Effector memory CD4-positive, alpha-beta T cell (primary cell): ENCODE measurements around the gene SERPINF2.

Experiments used
- DNase-seq, 3 donors: peaks; one replicate each; pipeline ENCODE4 v3.0.0-alpha.2; 2020
- H3K27ac ChIP-seq: 2 replicates; pipeline ENCODE4 v1.7.0; 2013; ENCODE audit warnings: mild to moderate bottlenecking, low read length, moderate library complexity; ENCODE audit not compliant: insufficient read depth, poor library complexity, severe bottlenecking
- H3K27me3 ChIP-seq: replicated peaks from 2 replicates; pipeline ENCODE4 v1.7.0; 2013; ENCODE audit warnings: mild to moderate bottlenecking, low read length; ENCODE audit not compliant: insufficient read depth, control insufficient read depth, poor library complexity, severe bottlenecking
- H3K36me3 ChIP-seq: 2 replicates; pipeline ENCODE4 v1.7.0; 2013; ENCODE audit warnings: mild to moderate bottlenecking, low read length, moderate library complexity; ENCODE audit not compliant: control insufficient read depth, insufficient read depth
- H3K4me1 ChIP-seq: 2 replicates; pipeline ENCODE4 v1.7.0; 2013; ENCODE audit warnings: low read length, mild to moderate bottlenecking; ENCODE audit not compliant: control insufficient read depth, insufficient read depth, poor library complexity, severe bottlenecking
- H3K4me3 ChIP-seq: 2 replicates; pipeline ENCODE4 v1.7.0; 2013; ENCODE audit warnings: low read length, low read depth, mild to moderate bottlenecking; ENCODE audit not compliant: insufficient read depth, poor library complexity, severe bottlenecking
- H3K9me3 ChIP-seq: 2 replicates; pipeline ENCODE4 v1.7.0; 2013; ENCODE audit warnings: mild to moderate bottlenecking, low read length, moderate library complexity; ENCODE audit not compliant: control insufficient read depth

Gene SERPINF2

GRCh38 chr17:1709971-1710806, 32.5 kb upstream of the SERPINF2 start, which contains the start of gene TLCD2:
TLCD2 (minus strand) TSS chr17:1710377; CDS start chr17:1710242, 135 bp downstream.
- peak within 1 kb of the TSS; percentile 34 for H3K27ac ChIP-seq
- H3K4me3 ChIP-seq = peak within 1 kb of the TSS; percentile 74
- no peak for DNase-seq
- H3K9me3 ChIP-seq = no peaks in the 10 kb centered on the region
- H3K4me1 ChIP-seq = peaks cover 21% of the 10 kb centered on the region
- H3K27me3 ChIP-seq = no peaks in the 10 kb centered on the region
- H3K36me3 ChIP-seq = no peaks in the 10 kb centered on the region

- DNase-seq = no peak
- H3K27me3 ChIP-seq = no peaks in the 10 kb centered on the region
- H3K36me3 ChIP-seq = no peaks in the 10 kb centered on the region
- H3K4me1 ChIP-seq = peaks cover 27% of the 10 kb centered on the region
- H3K27ac ChIP-seq = no peak overlapping the region
- H3K9me3 ChIP-seq = no peaks in the 10 kb centered on the region
- H3K4me3 ChIP-seq = peak overlapping the region; percentile 74
These were observed 31.7 kb upstream of the SERPINF2 start for GRCh38 chr17:1710807-1711553.

- no peak overlapping the region for H3K27ac ChIP-seq
- no peak for DNase-seq
- peaks cover 30% of the 10 kb centered on the region for H3K4me1 ChIP-seq
- no peak overlapping the region for H3K4me3 ChIP-seq
- no peaks in the 10 kb centered on the region for H3K9me3 ChIP-seq
- no peaks in the 10 kb centered on the region for H3K36me3 ChIP-seq
- no peaks in the 10 kb centered on the region for H3K27me3 ChIP-seq
These were observed 30.9 kb upstream of the SERPINF2 start for GRCh38 chr17:1711804-1712203.

DNA sequence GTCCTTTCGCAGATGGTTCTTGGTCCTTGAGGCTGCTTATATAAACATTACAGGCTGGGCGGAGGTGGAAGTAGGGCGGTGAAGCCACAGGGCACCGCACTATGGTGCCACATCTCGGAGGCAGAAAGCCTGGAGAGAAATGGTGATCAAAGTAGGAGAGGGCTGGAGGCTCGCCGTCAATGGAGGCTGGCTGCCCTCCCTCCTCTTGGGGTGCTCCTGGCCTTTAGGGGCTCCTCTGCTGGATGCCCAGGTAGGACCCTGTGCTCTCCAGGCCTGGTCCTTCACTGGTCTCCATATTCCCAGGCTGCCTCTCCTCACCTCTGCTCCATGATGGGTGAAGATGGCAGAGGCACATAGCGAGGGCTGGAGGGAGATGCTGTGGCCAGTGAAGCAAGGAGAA, 30.4 kb upstream of the SERPINF2 start:
- Histone ChIP-seq H3K27me3 (no peaks in the 10 kb centered on the region), H3K4me1 (peaks cover 33% of the 10 kb centered on the region), H3K27ac (no peak overlapping the region), H3K4me3 (no peak overlapping the region), H3K36me3 (no peaks in the 10 kb centered on the region), H3K9me3 (no peaks in the 10 kb centered on the region)
- no peak for DNase-seq

- DNase-seq = no peak
- Histone ChIP-seq H3K27ac (no peak overlapping the region), H3K27me3 (no peaks in the 10 kb centered on the region), H3K4me1 (peaks cover 37% of the 10 kb centered on the region), H3K9me3 (no peaks in the 10 kb centered on the region), H3K36me3 (no peaks in the 10 kb centered on the region), H3K4me3 (no peak overlapping the region)
These were observed 29.4 kb upstream of the SERPINF2 start for GRCh38 chr17:1713160-1713877.

DNA sequence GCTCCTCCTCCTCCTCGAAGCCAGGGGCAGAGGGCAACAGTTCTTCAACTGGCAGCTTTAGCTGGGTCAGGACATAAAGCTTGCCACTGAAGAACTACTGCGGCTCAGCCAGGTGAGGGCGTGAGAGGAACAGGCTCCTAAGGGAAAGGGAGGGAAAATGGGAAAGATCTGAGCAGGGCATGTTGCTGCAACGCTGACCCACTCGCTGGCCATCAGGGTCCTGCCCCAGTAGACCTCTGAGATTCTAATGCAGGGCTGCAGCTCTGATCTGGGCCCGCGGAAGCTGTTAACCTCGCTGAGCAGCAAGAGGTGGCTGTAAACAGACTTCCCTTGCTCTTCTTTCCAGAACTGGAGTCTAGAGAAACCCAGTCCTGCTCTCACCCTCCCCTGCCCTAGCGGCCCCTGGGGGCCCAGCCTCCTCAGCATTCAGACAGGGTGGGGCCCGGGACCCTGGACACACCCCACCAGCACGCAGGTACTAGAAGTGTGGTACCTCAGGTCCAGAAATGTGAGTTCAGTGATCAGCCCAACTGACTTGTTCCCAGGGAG, 28.7 kb upstream of the SERPINF2 start:
- no peak for DNase-seq
- Histone ChIP-seq H3K9me3 (no peaks in the 10 kb centered on the region), H3K27ac (no peak overlapping the region), H3K36me3 (no peaks in the 10 kb centered on the region), H3K4me1 (peaks cover 37% of the 10 kb centered on the region), H3K27me3 (no peaks in the 10 kb centered on the region), H3K4me3 (no peak overlapping the region)

GRCh38 chr17:1714427-1714979, 28.2 kb upstream of the SERPINF2 start:
- Histone ChIP-seq H3K4me1 (peaks cover 37% of the 10 kb centered on the region), H3K9me3 (no peaks in the 10 kb centered on the region), H3K4me3 (no peak overlapping the region), H3K36me3 (no peaks in the 10 kb centered on the region), H3K27ac (no peak overlapping the region), H3K27me3 (no peaks in the 10 kb centered on the region)
- DNase-seq = no peak

DNA sequence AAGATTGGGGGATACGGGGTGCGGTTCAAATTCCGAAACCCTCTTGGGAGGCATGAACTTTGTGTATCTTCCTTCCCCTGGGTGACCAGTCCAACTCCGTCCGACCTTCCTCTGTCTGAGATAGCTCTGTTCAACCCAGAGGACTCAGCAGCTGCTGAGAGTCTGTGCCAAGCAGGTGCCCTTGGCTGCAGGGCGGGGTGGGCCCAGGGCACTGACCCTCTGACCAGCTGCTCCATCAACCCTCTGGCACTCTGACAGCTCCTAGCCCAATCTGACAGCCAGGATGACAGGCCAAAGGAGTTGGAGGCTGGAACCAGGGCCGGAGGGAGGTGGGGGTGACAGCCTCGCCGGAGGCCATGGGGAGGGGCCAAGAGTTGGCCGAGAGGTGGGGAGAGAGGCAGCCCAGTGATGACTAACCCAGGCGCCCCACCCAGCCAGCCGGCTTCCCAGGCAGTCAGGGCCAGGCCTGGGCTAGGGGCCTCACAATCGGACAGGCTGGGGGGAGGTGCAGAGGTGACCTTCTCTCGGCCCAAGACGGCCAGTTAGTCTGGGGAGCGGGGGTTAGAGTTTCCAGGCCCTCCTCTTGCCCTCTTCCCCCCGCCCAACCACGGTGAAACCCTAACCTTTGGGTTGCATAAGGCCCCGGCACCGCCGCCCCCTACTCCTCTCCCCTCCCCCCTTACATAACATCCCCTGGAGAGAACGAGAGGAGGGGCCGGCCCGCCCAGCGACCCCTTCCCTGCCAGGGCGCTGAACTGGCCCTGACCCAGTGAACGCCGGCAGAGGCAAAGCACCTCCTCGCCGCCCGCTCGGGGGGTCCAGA, 27.5 kb upstream of the SERPINF2 start:
- Histone ChIP-seq H3K9me3 (no peaks in the 10 kb centered on the region), H3K4me3 (peak overlapping the region; percentile 97), H3K4me1 (peaks cover 37% of the 10 kb centered on the region), H3K27me3 (no peaks in the 10 kb centered on the region), H3K27ac (peak overlapping the region; percentile 71), H3K36me3 (no peaks in the 10 kb centered on the region)
- DNase-seq = peak in 1 of 3 donors; percentile 41

DNA sequence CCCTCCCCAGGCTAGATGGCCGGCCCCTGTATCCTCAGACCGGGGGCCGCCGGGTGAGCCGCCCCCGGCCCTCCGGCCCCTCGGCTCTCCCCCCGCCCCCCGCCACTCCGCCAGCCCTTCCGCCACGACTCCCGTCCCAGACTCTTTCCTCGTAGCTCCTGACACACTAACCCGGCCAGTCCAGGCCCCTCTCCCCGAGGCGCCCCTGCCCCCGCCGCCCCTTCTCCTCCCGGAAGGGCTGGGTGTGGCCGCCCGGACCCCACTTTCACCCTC, 26.9 kb upstream of the SERPINF2 start:
- no peaks in the 10 kb centered on the region for H3K27me3 ChIP-seq
- H3K9me3 ChIP-seq = no peaks in the 10 kb centered on the region
- peaks cover 34% of the 10 kb centered on the region for H3K4me1 ChIP-seq
- H3K36me3 ChIP-seq = no peaks in the 10 kb centered on the region
- peak overlapping the region; percentile 97 for H3K4me3 ChIP-seq
- DNase-seq = no peak
- peak overlapping the region; percentile 71 for H3K27ac ChIP-seq
